Activated naive CD4-positive, alpha-beta T cell treated with anti-CD3 and anti-CD28 coated beads for 36 hours (primary cell): Measurements from ENCODE around the gene DACT2. TPM values are rescaled to one million over a fixed set of nuclear protein-coding genes. Genes with fewer than 3 reads are reported as not detected.
"Not testable (repeated sequence)": the region's sequence is repeated elsewhere in the genome, so short reads cannot be mapped to it uniquely, and the experiment has no call there.

Experiments used
- CTCF ChIA-PET: fragments of 350-600 bp; sonication (Branson Sonifier 250); formaldehyde crosslinking; loops from one replicate; lab custom pipeline; 2021; ENCODE audit warnings: antibody characterized with exemption; lab: Charles Lee
- DNase-seq: peaks from one replicate; pipeline ENCODE4 v3.0.0-alpha.2; 2020
- H3K27ac Mint-ChIP-seq: one replicate; pipeline ENCODE4 v1.8.0; 2021; ENCODE audit warnings: mild to moderate bottlenecking, mixed read lengths
- H3K27me3 Mint-ChIP-seq: one replicate; pipeline ENCODE4 v1.8.0; 2021; ENCODE audit warnings: low read depth, mixed read lengths
- H3K36me3 Mint-ChIP-seq: one replicate; pipeline ENCODE4 v1.8.0; 2021; ENCODE audit warnings: low read depth, mixed read lengths
- H3K4me1 Mint-ChIP-seq: one replicate; pipeline ENCODE4 v1.8.0; 2021; ENCODE audit warnings: low read depth, mixed read lengths
- H3K4me3 Mint-ChIP-seq: one replicate; pipeline ENCODE4 v1.8.0; 2021; ENCODE audit warnings: mild to moderate bottlenecking, moderate library complexity, mixed read lengths
- H3K9me3 Mint-ChIP-seq: one replicate; pipeline ENCODE4 v1.8.0; 2021; ENCODE audit warnings: mixed read lengths
- intact Hi-C: fragments of 100-400 bp; cut with micrococcal nuclease; formaldehyde crosslinking; loops from one replicate; pipeline ENCODE4 v1.15.1; 2023
- total RNA-seq, 2 experiments: library from RNA; stranded (reverse); gene quantifications; one replicate each; pipeline ENCODE4 v1.2.3, GENCODE V29; 2021

The DACT2 gene
- total RNA-seq, 2 experiments from 2014 or later, result not detected

DNA sequence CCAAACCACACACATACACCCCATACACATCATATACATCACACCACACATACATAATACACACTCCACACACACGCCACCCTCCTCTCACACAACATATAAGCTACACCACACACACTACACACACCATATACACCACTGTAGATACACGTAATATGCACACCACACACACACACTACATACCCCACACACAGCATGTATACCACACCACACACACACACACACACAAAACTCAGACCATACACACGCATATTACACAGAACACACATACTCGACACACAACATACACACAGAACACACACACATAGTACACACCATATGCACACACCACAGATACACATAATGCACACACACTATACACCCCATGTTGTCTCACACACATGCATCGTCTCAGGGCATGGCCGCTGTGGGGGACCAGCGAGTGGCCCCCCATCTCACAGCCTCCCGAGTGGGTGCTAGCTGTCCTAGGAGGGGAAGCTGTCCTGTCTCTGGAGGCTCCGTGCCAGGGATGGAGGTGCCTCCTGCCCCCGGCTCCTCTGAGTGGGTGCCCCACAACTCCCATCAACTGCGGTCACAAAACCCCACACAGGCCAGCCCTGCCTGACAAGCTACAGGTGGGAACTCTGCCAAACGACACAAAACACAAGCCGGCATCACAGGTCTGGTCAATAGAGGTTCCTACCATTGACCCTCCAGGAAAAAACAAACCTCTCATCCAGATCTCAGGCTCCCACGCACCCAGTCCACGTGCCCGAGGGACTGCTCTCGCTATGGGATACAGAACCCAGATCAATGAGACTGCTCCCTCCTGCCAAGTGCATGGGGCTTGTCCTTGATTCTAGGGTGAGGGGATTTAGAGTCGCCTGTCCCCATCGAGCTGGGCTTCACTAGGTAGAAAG lies 49.1 kb downstream of the DACT2 start:
- intact Hi-C loops, result no loop called here
- H3K4me1 Mint-ChIP-seq, result no peaks in the 10 kb centered on the region
- H3K4me3 Mint-ChIP-seq, result no peak overlapping the region
- no peaks in the 10 kb centered on the region for H3K9me3 Mint-ChIP-seq
- CTCF ChIA-PET, result no interaction called here
- DNase-seq, result no peak
- H3K36me3 Mint-ChIP-seq, result no peaks in the 10 kb centered on the region
- H3K27ac Mint-ChIP-seq, result no peak overlapping the region
- peaks cover 22% of the 10 kb centered on the region for H3K27me3 Mint-ChIP-seq

DNA sequence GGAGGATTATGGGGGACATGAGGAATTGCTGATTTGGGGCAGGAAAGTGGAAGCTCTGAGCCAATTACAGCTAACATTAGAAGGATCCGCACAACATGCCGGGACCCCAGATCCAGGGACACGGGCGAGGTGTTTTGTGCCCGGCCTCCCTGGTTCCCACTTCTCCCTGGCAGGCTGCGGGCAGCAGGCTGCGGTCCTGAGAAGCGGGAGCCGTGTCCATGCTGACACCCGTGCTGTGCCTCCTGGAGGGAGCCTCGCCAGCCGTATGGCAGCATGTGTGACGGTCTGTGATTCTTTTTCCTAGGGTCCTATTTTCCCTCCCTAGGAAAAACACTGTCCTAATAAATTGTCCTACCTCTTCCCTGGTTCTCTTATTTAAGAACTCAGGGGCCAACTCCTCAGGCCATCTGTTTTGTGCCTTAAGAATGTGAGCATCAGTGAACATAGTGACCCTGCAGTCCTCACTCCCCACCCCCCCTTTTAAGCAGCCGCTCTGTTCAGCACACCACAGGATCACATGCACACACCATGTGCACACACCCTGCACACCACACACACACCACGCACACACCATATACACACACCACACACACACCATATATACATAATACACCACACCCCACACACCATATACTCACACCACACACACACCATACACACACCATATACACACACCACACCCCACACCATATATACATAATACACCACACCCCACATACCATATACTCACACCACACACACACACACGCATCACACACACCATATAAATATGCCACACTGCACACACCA lies 49.9 kb downstream of the DACT2 start:
- DNase-seq, result no peak
- Mint-ChIP-seq H3K27ac (no peak overlapping the region), H3K27me3 (peaks cover 17% of the 10 kb centered on the region), H3K9me3 (no peaks in the 10 kb centered on the region), H3K4me1 (no peaks in the 10 kb centered on the region), H3K36me3 (no peaks in the 10 kb centered on the region), H3K4me3 (no peak overlapping the region)
- intact Hi-C loops, result no loop called here
- CTCF ChIA-PET, result no interaction called here

DNA sequence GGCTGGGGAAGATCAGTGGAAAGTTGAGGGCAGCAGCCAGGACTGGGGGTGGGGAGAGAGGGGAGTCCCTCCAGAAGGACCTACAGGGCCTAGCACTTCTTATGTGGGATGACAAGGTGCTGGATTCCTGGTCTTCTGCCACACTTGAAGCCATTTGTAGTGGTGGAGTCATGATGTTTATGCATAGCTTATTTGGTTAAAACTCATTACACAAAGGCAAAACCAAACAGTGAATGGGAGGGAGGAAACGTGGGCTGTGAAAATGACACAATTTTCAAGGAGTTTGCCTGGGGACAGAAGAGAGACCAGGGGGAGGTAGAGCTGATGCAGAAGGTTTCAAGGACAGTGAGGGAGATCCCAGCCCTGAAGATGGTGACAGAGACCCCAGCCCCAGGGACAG lies 50.8 kb downstream of the DACT2 start:
- Mint-ChIP-seq H3K36me3 (no peaks in the 10 kb centered on the region), H3K4me3 (no peak overlapping the region), H3K4me1 (no peaks in the 10 kb centered on the region), H3K27ac (no peak overlapping the region), H3K9me3 (no peaks in the 10 kb centered on the region), H3K27me3 (peaks cover 11% of the 10 kb centered on the region)
- CTCF ChIA-PET, result no interaction called here
- no peak for DNase-seq
- intact Hi-C loops, result no loop called here

DNA sequence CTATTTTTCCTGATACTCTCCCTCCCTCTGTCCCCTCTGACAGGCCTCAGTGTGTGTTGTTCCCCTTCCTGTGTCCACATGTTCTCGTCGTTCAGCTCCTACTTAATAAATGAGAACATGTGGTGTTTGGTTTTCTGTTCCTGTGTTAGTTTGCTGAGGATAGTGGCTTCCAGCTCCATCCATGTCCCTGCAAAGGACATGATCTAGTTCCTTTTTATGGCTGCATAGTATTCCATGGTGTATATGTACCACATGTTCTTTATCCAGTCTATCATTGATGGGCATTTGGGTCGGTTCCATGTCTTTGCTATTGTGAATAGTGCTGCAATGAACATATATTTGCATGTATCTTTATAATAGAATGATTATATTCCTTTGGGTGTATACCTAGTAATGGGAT lies 51.8 kb downstream of the DACT2 start:
- H3K27ac Mint-ChIP-seq, H3K36me3 Mint-ChIP-seq, DNase-seq, intact Hi-C loops, CTCF ChIA-PET, H3K27me3 Mint-ChIP-seq, H3K4me1 Mint-ChIP-seq, H3K4me3 Mint-ChIP-seq, H3K9me3 Mint-ChIP-seq: not testable (repeated sequence)

DNA sequence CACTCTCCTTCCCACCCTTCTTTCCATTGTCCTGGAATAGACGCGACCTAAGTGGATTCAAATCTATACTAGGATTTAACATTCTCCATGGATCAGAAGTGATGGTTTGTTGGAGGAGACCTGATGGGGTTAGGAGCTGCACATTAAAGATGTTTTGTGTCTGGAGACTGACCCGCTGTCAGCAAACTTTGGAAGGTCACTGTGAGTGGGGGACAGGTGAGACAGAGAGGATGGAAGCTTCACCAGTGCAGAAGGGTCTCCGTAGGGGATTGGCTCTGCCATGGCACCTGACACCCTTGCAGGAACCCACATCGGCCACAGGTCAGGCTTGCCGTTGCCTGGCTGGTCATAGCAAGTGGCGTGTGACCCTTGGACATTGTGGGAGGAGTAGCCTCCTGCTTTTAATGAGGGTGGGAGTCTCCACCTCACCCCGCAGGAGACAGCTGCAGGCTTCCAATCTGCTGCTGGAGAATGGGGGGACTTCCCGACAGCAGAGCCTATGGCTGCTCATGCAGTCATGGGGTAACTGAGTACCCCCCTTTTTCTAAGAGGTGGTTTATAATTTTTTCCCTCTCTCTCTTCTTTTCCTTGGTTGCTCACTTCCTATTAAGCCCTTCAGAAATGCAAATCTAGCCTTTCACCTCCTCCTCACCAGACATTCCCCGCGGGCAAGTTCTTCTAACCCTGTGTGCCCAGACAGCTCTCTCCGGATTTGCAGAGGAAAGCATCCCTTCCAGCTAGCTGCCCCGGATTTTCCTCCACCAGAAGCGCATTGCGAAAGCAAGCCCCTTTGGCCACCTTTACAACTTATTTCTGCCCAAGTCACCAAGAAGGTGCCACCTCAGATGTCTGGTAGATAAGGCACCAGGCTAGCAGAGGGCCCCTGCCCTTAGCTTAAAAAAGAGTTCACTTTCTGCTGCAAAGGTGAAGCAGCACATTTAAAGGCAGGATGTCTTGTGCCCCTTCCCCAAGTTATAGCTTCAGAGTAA lies 53.5 kb downstream of the DACT2 start:
- no peaks in the 10 kb centered on the region for H3K36me3 Mint-ChIP-seq

DNA sequence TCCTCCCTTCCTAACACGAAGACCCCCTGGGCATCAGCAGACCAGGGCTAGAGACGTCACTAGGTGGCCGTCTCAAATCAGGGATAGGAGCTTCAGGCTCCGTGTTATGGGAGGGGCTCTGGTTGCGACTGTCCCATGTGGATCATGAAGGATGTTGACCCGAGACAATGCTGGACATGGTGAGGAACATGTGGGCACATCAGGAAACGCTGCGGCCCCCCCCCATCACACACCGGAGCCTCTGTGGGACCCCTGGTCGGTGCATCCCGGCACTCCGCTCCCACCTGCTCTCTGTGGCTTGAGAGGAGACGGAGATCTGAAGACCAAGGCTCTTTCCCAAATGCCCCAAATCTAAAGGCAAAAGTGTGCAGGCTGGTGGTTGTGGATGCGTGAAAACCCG lies 54.2 kb downstream of the DACT2 start:
- DNase-seq, result no peak
- CTCF ChIA-PET, result no interaction called here
- intact Hi-C loops, result no loop called here
- no peak overlapping the region for H3K27ac Mint-ChIP-seq
- H3K27me3 Mint-ChIP-seq, result peaks cover 4% of the 10 kb centered on the region
- no peaks in the 10 kb centered on the region for H3K36me3 Mint-ChIP-seq
- H3K9me3 Mint-ChIP-seq, result no peaks in the 10 kb centered on the region
- H3K4me1 Mint-ChIP-seq, result no peaks in the 10 kb centered on the region
- H3K4me3 Mint-ChIP-seq, result no peak overlapping the region

More for the DNA sequence above, 53.5 kb downstream of the DACT2 start:
- H3K4me3 Mint-ChIP-seq, result no peak overlapping the region
- no peak overlapping the region for H3K27ac Mint-ChIP-seq
- H3K27me3 Mint-ChIP-seq, result no peaks in the 10 kb centered on the region
- no peak for DNase-seq
- intact Hi-C loops, result no loop called here
- CTCF ChIA-PET, result no interaction called here
- no peaks in the 10 kb centered on the region for H3K4me1 Mint-ChIP-seq
- H3K9me3 Mint-ChIP-seq, result no peaks in the 10 kb centered on the region

DNA sequence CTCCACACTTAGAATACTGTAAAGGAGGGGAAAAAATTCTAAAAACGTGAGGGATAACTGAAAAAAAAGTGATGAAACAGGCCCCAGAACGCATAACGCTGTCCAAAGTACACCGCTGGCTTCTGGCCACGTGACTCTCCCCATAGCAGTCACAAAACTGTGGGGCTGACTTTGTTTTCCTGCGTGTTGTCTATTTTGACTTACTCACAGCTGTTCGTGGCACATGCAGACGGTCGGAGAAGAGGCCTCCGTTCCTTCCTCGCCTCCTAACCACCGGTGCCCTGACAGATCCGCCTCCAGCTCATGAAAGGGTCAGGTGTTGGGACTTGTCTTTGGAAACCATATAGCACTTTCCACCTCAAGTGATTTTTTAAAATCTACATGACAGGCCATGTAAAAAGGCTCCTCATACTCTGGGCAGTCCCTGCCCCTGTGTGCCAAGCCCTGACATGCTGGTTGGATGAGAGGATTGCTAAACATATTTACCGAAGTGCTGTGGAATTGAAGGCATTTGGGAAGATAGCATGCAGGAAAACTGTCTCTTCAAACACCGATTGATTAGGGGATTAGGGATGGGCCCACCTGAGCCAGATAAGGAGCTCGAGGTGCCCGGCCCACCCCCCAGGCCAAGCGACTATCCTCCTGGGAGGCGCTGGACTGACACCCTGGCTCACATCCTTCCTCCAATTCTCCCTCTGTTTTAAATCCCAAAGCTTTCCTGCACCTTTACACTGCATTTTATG lies 54.8 kb downstream of the DACT2 start:
- CTCF ChIA-PET, result no interaction called here
- Mint-ChIP-seq H3K9me3 (no peaks in the 10 kb centered on the region), H3K36me3 (no peaks in the 10 kb centered on the region), H3K4me1 (no peaks in the 10 kb centered on the region), H3K27ac (no peak overlapping the region), H3K27me3 (peaks cover 4% of the 10 kb centered on the region), H3K4me3 (no peak overlapping the region)
- no peak for DNase-seq
- intact Hi-C loops, result no loop called here

DNA sequence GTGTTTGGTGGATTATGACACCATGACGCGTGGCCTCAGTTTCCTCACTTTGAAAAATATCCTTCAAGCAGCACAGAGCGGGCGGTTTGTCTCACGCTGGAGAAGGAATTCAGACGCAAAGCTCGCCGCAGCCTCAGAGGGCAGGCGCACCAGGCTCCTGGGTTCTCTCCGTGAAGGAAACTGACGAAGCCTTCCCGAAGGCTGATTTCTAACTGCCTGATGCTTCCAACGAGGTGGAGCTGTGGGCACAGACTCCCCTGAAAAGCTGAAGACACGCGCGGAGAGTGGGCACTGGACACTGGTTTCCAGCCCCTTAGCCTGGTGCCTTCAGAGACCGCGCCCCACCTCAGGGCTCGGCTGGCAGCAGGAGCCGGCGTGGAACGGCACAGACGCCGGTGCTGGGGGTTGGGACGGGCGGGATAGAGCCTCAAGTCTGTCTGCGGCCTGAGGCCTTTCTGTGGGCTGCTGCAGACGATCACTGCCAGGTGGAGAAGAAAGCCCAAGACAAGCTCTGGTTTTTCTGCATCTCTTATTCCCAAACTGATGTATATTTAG lies 56.1 kb downstream of the DACT2 start:
- intact Hi-C loops, result no loop called here
- H3K27me3 Mint-ChIP-seq, result peaks cover 7% of the 10 kb centered on the region
- DNase-seq, result no peak
- H3K27ac Mint-ChIP-seq, result no peak overlapping the region
- no peak overlapping the region for H3K4me3 Mint-ChIP-seq
- H3K9me3 Mint-ChIP-seq, result no peaks in the 10 kb centered on the region
- H3K4me1 Mint-ChIP-seq, result no peaks in the 10 kb centered on the region
- CTCF ChIA-PET, result no interaction called here
- no peaks in the 10 kb centered on the region for H3K36me3 Mint-ChIP-seq

DNA sequence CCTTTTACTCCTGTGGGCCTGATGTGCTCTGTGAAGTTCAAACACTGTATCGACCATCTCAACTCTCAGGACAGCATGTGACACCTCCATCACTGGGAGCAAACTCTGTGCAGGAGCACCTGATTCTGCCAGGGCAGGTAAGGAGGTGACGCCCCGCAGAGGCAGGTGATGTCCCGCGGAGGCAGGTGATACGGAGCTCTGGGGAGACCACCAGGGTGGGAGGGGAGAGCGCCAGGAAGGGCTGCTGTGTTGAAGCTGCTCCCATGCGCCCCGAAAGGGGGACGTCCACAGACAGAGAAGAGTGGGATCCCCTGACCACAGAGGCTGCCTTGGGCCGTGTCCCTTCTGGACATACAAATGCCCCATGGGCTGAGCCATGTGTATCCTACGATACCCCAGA lies 58.3 kb downstream of the DACT2 start:
- CTCF ChIA-PET, result interaction anchor here (0.6 kb wide), 1 partner anchor 798 kb away, joined by 4 read pairs; no protein-coding TSS in a partner anchor
- H3K27ac Mint-ChIP-seq, result no peak overlapping the region
- intact Hi-C loops, result no loop called here
- DNase-seq, result no peak
- no peaks in the 10 kb centered on the region for H3K4me1 Mint-ChIP-seq
- H3K4me3 Mint-ChIP-seq, result no peak overlapping the region
- peaks cover 2% of the 10 kb centered on the region for H3K9me3 Mint-ChIP-seq
- H3K27me3 Mint-ChIP-seq, result peaks cover 8% of the 10 kb centered on the region
- H3K36me3 Mint-ChIP-seq, result no peaks in the 10 kb centered on the region

DNA sequence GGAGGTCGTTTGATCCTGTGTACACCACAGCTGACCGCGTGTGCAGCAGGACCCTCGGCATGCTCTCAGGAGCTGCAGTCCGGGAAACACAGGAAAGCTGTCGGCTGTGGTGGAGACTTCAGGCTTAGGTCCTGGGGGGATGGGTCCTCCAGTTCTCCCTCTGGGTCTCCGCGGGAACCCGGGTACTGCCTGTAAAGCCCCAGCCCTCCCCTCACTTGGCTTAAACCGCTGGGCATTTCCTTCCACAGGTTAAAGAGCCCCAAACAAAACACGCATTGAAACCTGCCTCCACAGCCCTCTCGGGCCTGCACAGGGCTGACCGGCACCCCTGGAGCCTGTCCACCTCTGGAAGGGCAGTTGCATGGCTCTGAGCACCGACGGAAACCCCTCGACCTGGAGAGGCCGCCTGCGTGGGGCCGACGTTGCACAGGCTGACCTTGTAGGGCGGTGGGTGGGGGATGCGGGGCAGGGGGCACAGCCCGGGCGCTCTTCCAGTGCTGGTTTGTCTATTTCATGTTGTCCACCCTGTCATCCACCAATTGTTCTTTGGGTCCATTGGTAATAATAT lies 59.1 kb downstream of the DACT2 start:
- H3K4me1 Mint-ChIP-seq, result no peaks in the 10 kb centered on the region
- CTCF ChIA-PET, result no interaction called here
- DNase-seq, result no peak
- intact Hi-C loops, result no loop called here
- no peak overlapping the region for H3K27ac Mint-ChIP-seq
- peaks cover 8% of the 10 kb centered on the region for H3K27me3 Mint-ChIP-seq
- H3K4me3 Mint-ChIP-seq, result no peak overlapping the region
- peaks cover 7% of the 10 kb centered on the region for H3K9me3 Mint-ChIP-seq
- no peaks in the 10 kb centered on the region for H3K36me3 Mint-ChIP-seq

DNA sequence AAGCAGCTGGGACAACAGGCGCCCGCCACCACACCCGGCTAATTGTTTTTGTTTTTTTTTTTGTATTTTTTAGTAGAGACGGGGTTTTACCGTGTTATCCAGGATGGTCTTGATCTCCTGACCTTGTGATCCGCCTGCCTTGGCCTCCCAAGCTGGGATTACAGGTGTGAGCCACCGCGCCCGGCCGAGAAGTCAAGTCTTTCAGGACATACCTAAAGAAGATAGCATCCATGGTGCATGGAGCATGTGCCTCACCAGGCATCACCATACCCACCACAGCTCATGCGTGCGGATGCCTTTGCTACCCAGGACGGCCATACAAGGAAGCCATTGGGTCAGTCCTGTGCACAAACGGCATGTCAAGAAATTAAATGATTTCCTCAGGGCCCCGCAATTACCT lies 60.8 kb downstream of the DACT2 start:
- Mint-ChIP-seq H3K9me3 (peaks cover 14% of the 10 kb centered on the region), H3K27me3 (peaks cover 8% of the 10 kb centered on the region), H3K4me1 (no peaks in the 10 kb centered on the region), H3K27ac (no peak overlapping the region), H3K4me3 (no peak overlapping the region), H3K36me3 (no peaks in the 10 kb centered on the region)
- CTCF ChIA-PET, result interaction anchor here (0.6 kb wide), 1 partner anchor 51 kb away, joined by 3 read pairs; no protein-coding TSS in a partner anchor
- DNase-seq, result no peak
- intact Hi-C loops, result no loop called here
